Endothelial cell of umbilical vein (primary cell): ENCODE results near the gene SNCAIP. TPM values are rescaled to one million over a fixed set of nuclear protein-coding genes. Genes with fewer than 3 reads are reported as not detected.

Source experiments
- BruUV-seq: library from RNA; stranded (reverse); fragments of 400-500 nt; replicated peaks from 2 replicates; lab custom pipeline; 2021; lab: Mats Ljungman, UMichigan
- CTCF ChIA-PET: fragments of 300-600, 350-600 bp; sonication (Branson Sonifier 250); formaldehyde crosslinking; loops from one replicate; lab custom pipeline; 2021; ENCODE audit warnings: antibody characterized with exemption, inconsistent platforms; lab: Charles Lee
- POLR2A ChIA-PET: fragments of 300-600, 350-600 bp; sonication (Branson Sonifier 250); formaldehyde crosslinking; loops from one replicate; lab custom pipeline; 2021; ENCODE audit warnings: antibody characterized with exemption, inconsistent platforms; lab: Charles Lee
- DNase-seq: peaks from one replicate; pipeline ENCODE4 v3.0.0-alpha.2; 2011; ENCODE audit warnings: low read depth, low spot score
- FAIRE-seq: peaks from 2 replicates; lab custom pipeline; 2011; peaks lifted over from hg19 to GRCh38; lab: Jason Lieb, UNC
- H2AFZ ChIP-seq: 2 replicates; pipeline ENCODE4 v1.6.0; 2012; ENCODE audit warnings: low read depth, low read length, control low read depth, inconsistent platforms
- H3K27ac ChIP-seq: 2 replicates; pipeline ENCODE4 v1.5.1; 2011; ENCODE audit warnings: low read depth, mild to moderate bottlenecking, control low read depth, low read length, moderate library complexity; ENCODE audit not compliant: insufficient read depth
- H3K27me3 ChIP-seq, 2 experiments: 2 replicates each; pipeline versions ENCODE4 v1.6.0 to v1.6.1; 2011; ENCODE audit warnings: low read length in 2 of 2, mixed read lengths in 1 of 2; ENCODE audit not compliant: control insufficient read depth in 2 of 2, insufficient read depth in 2 of 2
- H3K36me3 ChIP-seq, 2 experiments: 2 replicates in 1 of 2; 3 replicates in 1 of 2; pipeline ENCODE4 v1.5.1; 2011; ENCODE audit warnings: low read length in 2 of 2, mild to moderate bottlenecking in 1 of 2, moderate library complexity in 1 of 2; ENCODE audit not compliant: control insufficient read depth in 2 of 2, insufficient read depth in 2 of 2; ENCODE audit errors: extremely low read depth in 1 of 2
- H3K4me1 ChIP-seq: 3 replicates; pipeline ENCODE4 v1.5.1; 2011; ENCODE audit warnings: mild to moderate bottlenecking, low read length; ENCODE audit not compliant: control insufficient read depth, insufficient read depth; ENCODE audit errors: extremely low read depth
- H3K4me2 ChIP-seq: 2 replicates; pipeline ENCODE4 v1.6.1; 2011; ENCODE audit warnings: low read length, control low read depth, mixed read lengths; ENCODE audit not compliant: insufficient read depth
- H3K4me3 ChIP-seq, 3 experiments: fragments of 200-600 bp in 1 of 3; sonication (generic), shearing (Covaris generic) in 1 of 3; replicated peaks in 1 of 3; 2 replicates each; pipeline ENCODE4 v1.5.1; 2011 to 2016; ENCODE audit warnings: control low read depth in 3 of 3, low read length in 3 of 3, mild to moderate bottlenecking in 2 of 3, inconsistent platforms in 1 of 3, low read depth in 1 of 3, moderate library complexity in 1 of 3; ENCODE audit not compliant: insufficient read depth in 1 of 3
- H3K79me2 ChIP-seq: 2 replicates; pipeline ENCODE4 v1.6.0; 2012; ENCODE audit warnings: low read length, inconsistent platforms; ENCODE audit not compliant: control insufficient read depth, insufficient read depth
- H3K9ac ChIP-seq: replicated peaks from 2 replicates; pipeline ENCODE3; 2011; ENCODE audit warnings: low read length, control low read depth; ENCODE audit not compliant: insufficient read depth; ENCODE audit errors: extremely low read depth
- H3K9me1 ChIP-seq: replicated peaks from 3 replicates; pipeline ENCODE4 v1.6.0; 2011; ENCODE audit warnings: mild to moderate bottlenecking, low read length; ENCODE audit not compliant: control insufficient read depth, insufficient read depth; ENCODE audit errors: extremely low read depth
- H3K9me3 ChIP-seq: replicated peaks from 2 replicates; pipeline ENCODE4 v1.5.1; 2012; ENCODE audit warnings: low read length, inconsistent platforms; ENCODE audit not compliant: control insufficient read depth, insufficient read depth
- H4K20me1 ChIP-seq: replicated peaks from 2 replicates; pipeline ENCODE3; 2011; ENCODE audit warnings: mild to moderate bottlenecking, low read length; ENCODE audit not compliant: control insufficient read depth, insufficient read depth; ENCODE audit errors: extremely low read depth
- CTCF ChIP-seq, 2 donors: IDR thresholded peaks; 1 replicate in 1 of 2; 2 replicates in 1 of 2; pipeline ENCODE4 v1.5.1; 2011; ENCODE audit warnings: low read length in 2 of 2, mild to moderate bottlenecking in 2 of 2, moderate library complexity in 2 of 2, control low read depth in 1 of 2, inconsistent platforms in 1 of 2, low read depth in 1 of 2; ENCODE audit not compliant: insufficient read depth in 1 of 2; ENCODE audit errors: extremely low read depth in 1 of 2
- FOS ChIP-seq: IDR thresholded peaks from 2 replicates; pipeline ENCODE4 v1.6.1; 2011; ENCODE audit warnings: mild to moderate bottlenecking, low read length, moderate library complexity, borderline replicate concordance; ENCODE audit not compliant: insufficient read depth
- dilution Hi-C: fragments of 300-500 bp; cut with MboI; formaldehyde crosslinking; loops from one replicate; pipeline ENCODE4 v1.15.0; 2019; ENCODE audit warnings: low sequenced_read_pairs; ENCODE audit not compliant: extremely low pct_ligation_motif_present
- intact Hi-C: fragments of 100-400 bp; cut with micrococcal nuclease; formaldehyde crosslinking; loops from one replicate; pipeline ENCODE4 v1.10.0; 2022
- polyA plus RNA-seq, 4 experiments: library from polyadenylated mRNA; depleted of rRNA in 3 of 4; stranded (reverse) in 3 of 4; unstranded in 1 of 4; fragments of >200 nt; gene quantifications; 2 replicates each; pipeline versions ENCODE4 v1.2.1 to v1.2.3, GENCODE V29; 2011 to 2012; ENCODE audit warnings: missing spikeins in 1 of 4
- total RNA-seq: library from RNA; stranded (reverse); gene quantifications from 2 replicates; pipeline ENCODE4 v1.2.3, GENCODE V29; 2021

The SNCAIP gene
- total and polyA plus RNA-seq, 2 donors (not counting 3 experiments of a cell fraction or from before 2014, with no cell fraction given): 13.1 to 42.0 TPM

- no peaks in the 10 kb centered on the region for H3K36me3 ChIP-seq
These were observed 188.4 kb downstream of the SNCAIP start for GRCh38 chr5:122500245-122501088.

More at GRCh38 chr5:122500245-122501088, 188.4 kb downstream of the SNCAIP start:
- intact Hi-C loops (loop anchor here (1.0 to 10.0 kb wide), 3 partner anchors 536 to 867 kb away; partner anchors contain the start of gene SRFBP1), dilution Hi-C loops (no loop called here)
- DNase-seq (peak; percentile 49), FAIRE-seq (peak; percentile 67)
- no TSS peak for BruUV-seq
- Histone ChIP-seq H3K4me2 (no peak overlapping the region), H3K79me2 (no peaks in the 10 kb centered on the region), H4K20me1 (no peaks in the 10 kb centered on the region), H3K9ac (no peak overlapping the region), H2AFZ (no peak overlapping the region), H3K4me1 (no peaks in the 10 kb centered on the region), H3K27me3 (peaks cover 3 to 6% of the 10 kb centered on the region in 2 experiments), H3K9me1 (no peaks in the 10 kb centered on the region), H3K27ac (no peak overlapping the region), H3K9me3 (no peaks in the 10 kb centered on the region), H3K4me3 (no peak overlapping the region)
- TF ChIP-seq CTCF (IDR thresholded peaks at IDR 0.05; ENCODE audit: extremely low read depth in 1 of 2, insufficient read depth in 1 of 2, low read depth in 1 of 2, low read length in 2 of 2) (peak; percentile 37 to 55), FOS (no peak)
- ChIA-PET CTCF (interaction anchor here (1.4 to 2.6 kb wide), 7 partner anchors 12 to 1110 kb away, joined by 4 to 14 read pairs (median 5); partner anchors contain the start of gene CEP120), POLR2A (interaction anchor here (0.7 kb wide), 1 partner anchor 765 kb away, joined by 5 read pairs; no protein-coding TSS in a partner anchor)
